Measurements from ENCODE around the gene TXNRD2.
A peak's percentile ranks its signal among the peaks of the same experiment; 100 is the strongest.
"Not testable (repeated sequence)": the region's sequence is repeated elsewhere in the genome, so short reads cannot be mapped to it uniquely, and the experiment has no call there.

Gene TXNRD2

GRCh38 chr22:19888131-19888746, 53.4 kb downstream of the TXNRD2 start:
- DNase-seq (ENCODE audit: low spot score): no peak

GRCh38 chr22:19887256-19887985, 54.2 kb downstream of the TXNRD2 start:
- DNase-seq (ENCODE audit: low spot score): no peak

GRCh38 chr22:19886605-19887255, 54.9 kb downstream of the TXNRD2 start:
- peak; percentile 59 for DNase-seq (ENCODE audit: low spot score)

GRCh38 chr22:19885841-19886592, 55.6 kb downstream of the TXNRD2 start:
- no peak for DNase-seq (ENCODE audit: low spot score)

GRCh38 chr22:19884954-19885751, 56.5 kb downstream of the TXNRD2 start:
- DNase-seq (ENCODE audit: low spot score): no peak

- no peak for DNase-seq (ENCODE audit: low spot score)
Measured at GRCh38 chr22:19884161-19884953, 57.3 kb downstream of the TXNRD2 start.

- DNase-seq (ENCODE audit: low spot score): not testable (repeated sequence)
Measured at GRCh38 chr22:19883446-19883845, 58.2 kb downstream of the TXNRD2 start.

GRCh38 chr22:19882446-19883381, 58.9 kb downstream of the TXNRD2 start:
- DNase-seq (ENCODE audit: low spot score): no peak

- no peak for DNase-seq (ENCODE audit: low spot score)
Measured at GRCh38 chr22:19880786-19881569, 60.6 kb downstream of the TXNRD2 start.

GRCh38 chr22:19879992-19880785, 61.4 kb downstream of the TXNRD2 start:
- no peak for DNase-seq (ENCODE audit: low spot score)

- DNase-seq (ENCODE audit: low spot score): no peak
Measured at GRCh38 chr22:19879643-19879991, 62.0 kb downstream of the TXNRD2 start.

- DNase-seq (ENCODE audit: low spot score): no peak
Measured at GRCh38 chr22:19879246-19879570, 62.4 kb downstream of the TXNRD2 start.

GRCh38 chr22:19878461-19879245, 63.0 kb downstream of the TXNRD2 start:
- DNase-seq (ENCODE audit: low spot score): no peak

- DNase-seq (ENCODE audit: low spot score): no peak
Measured at GRCh38 chr22:19877626-19878339, 63.8 kb downstream of the TXNRD2 start.

- no peak for DNase-seq (ENCODE audit: low spot score)
Measured at GRCh38 chr22:19876941-19877625, 64.5 kb downstream of the TXNRD2 start.

- no peak for DNase-seq (ENCODE audit: low spot score)
Measured at GRCh38 chr22:19876314-19876940, 65.2 kb downstream of the TXNRD2 start.

Data from CD4-positive, alpha-beta T cell treated with Interleukin-2 at 100 ng/mL for 4 hours (primary cell).